ENCODE data around the gene TBCD. TPM values are rescaled to one million over a fixed set of nuclear protein-coding genes. Genes with fewer than 3 reads are reported as not detected.
"Not testable (repeated sequence)": the region's sequence is repeated elsewhere in the genome, so short reads cannot be mapped to it uniquely, and the experiment has no call there.

The TBCD gene
- total RNA-seq, 2 donors from 2014 or later, result 66.5 to 166 TPM

GRCh38 chr17:82783498-82783897, 31.6 kb downstream of the TBCD start:
- no peak for ATAC-seq
- H3K4me1 Mint-ChIP-seq (ENCODE audit: low read depth in 2 of 2), result peaks cover 16 to 18% of the 10 kb centered on the region in 2 donors

GRCh38 chr17:82785581-82785980, 33.7 kb downstream of the TBCD start:
- not testable (repeated sequence) for H3K36me3 Mint-ChIP-seq; DNase-seq (ENCODE audit: low spot score); H3K27me3 Mint-ChIP-seq; H3K9me3 Mint-ChIP-seq; H3K4me3 Mint-ChIP-seq; ATAC-seq; H3K27ac Mint-ChIP-seq
- peaks cover 18 to 19% of the 10 kb centered on the region in 2 donors for H3K4me1 Mint-ChIP-seq (ENCODE audit: low read depth in 2 of 2)

More at GRCh38 chr17:82783498-82783897, 31.6 kb downstream of the TBCD start:
- no peaks in the 10 kb centered on the region for H3K9me3 Mint-ChIP-seq
- no peak overlapping the region for H3K4me3 Mint-ChIP-seq
- no peaks in the 10 kb centered on the region for H3K36me3 Mint-ChIP-seq
- H3K27ac Mint-ChIP-seq, result peak overlapping the region; percentile 66 to 78
- H3K27me3 Mint-ChIP-seq, result no peaks in the 10 kb centered on the region
- no peak for DNase-seq (ENCODE audit: low spot score)

- Mint-ChIP-seq H3K27me3 (no peaks in the 10 kb centered on the region), H3K4me3 (no peak overlapping the region), H3K36me3 (no peaks in the 10 kb centered on the region), H3K4me1 (ENCODE audit: low read depth in 2 of 2) (peaks cover 16 to 19% of the 10 kb centered on the region in 2 donors), H3K9me3 (no peaks in the 10 kb centered on the region), H3K27ac (no peak overlapping the region)
- DNase-seq (ENCODE audit: low spot score), result no peak
- no peak for ATAC-seq
Observed at GRCh38 chr17:82786427-82786826, 34.6 kb downstream of the TBCD start.

GRCh38 chr17:82787081-82787848, 35.4 kb downstream of the TBCD start:
- ATAC-seq (no peak), DNase-seq (ENCODE audit: low spot score) (no peak)
- Mint-ChIP-seq H3K9me3 (no peaks in the 10 kb centered on the region), H3K27me3 (no peaks in the 10 kb centered on the region), H3K4me3 (no peak overlapping the region), H3K36me3 (no peaks in the 10 kb centered on the region), H3K27ac (no peak overlapping the region), H3K4me1 (ENCODE audit: low read depth in 2 of 2) (peaks cover 9 to 15% of the 10 kb centered on the region in 2 donors)

GRCh38 chr17:82788206-82789001, 36.5 kb downstream of the TBCD start:
- Mint-ChIP-seq H3K4me3 (no peak overlapping the region), H3K36me3 (no peaks in the 10 kb centered on the region), H3K4me1 (ENCODE audit: low read depth in 2 of 2) (peaks cover 0 to 10% of the 10 kb centered on the region in 2 donors), H3K9me3 (no peaks in the 10 kb centered on the region), H3K27me3 (no peaks in the 10 kb centered on the region), H3K27ac (no peak overlapping the region)
- DNase-seq (ENCODE audit: low spot score), result no peak
- no peak for ATAC-seq

- Mint-ChIP-seq H3K4me3 (no peak overlapping the region), H3K4me1 (ENCODE audit: low read depth in 2 of 2) (peaks cover 0 to 10% of the 10 kb centered on the region in 2 donors), H3K36me3 (no peaks in the 10 kb centered on the region), H3K9me3 (no peaks in the 10 kb centered on the region), H3K27ac (no peak overlapping the region), H3K27me3 (no peaks in the 10 kb centered on the region)
- ATAC-seq, result peak in 1 of 2 donors; percentile 48
- DNase-seq (ENCODE audit: low spot score), result no peak
Observed at GRCh38 chr17:82789051-82789592, 37.3 kb downstream of the TBCD start.

GRCh38 chr17:82789806-82790205, 37.9 kb downstream of the TBCD start:
- no peaks in the 10 kb centered on the region for H3K9me3 Mint-ChIP-seq
- no peaks in the 10 kb centered on the region for H3K27me3 Mint-ChIP-seq
- DNase-seq (ENCODE audit: low spot score), result no peak
- H3K27ac Mint-ChIP-seq, result no peak overlapping the region
- ATAC-seq, result no peak
- H3K4me1 Mint-ChIP-seq (ENCODE audit: low read depth in 2 of 2), result peaks cover 0 to 10% of the 10 kb centered on the region in 2 donors
- H3K4me3 Mint-ChIP-seq, result no peak overlapping the region
- no peaks in the 10 kb centered on the region for H3K36me3 Mint-ChIP-seq

- Mint-ChIP-seq H3K27ac (no peak overlapping the region), H3K9me3 (no peaks in the 10 kb centered on the region), H3K27me3 (no peaks in the 10 kb centered on the region), H3K4me1 (ENCODE audit: low read depth in 2 of 2) (peaks cover 0 to 10% of the 10 kb centered on the region in 2 donors), H3K4me3 (no peak overlapping the region), H3K36me3 (no peaks in the 10 kb centered on the region)
- DNase-seq (ENCODE audit: low spot score) (no peak), ATAC-seq (no peak)
Observed at GRCh38 chr17:82790391-82790790, 38.5 kb downstream of the TBCD start.

GRCh38 chr17:82791532-82791931, 39.7 kb downstream of the TBCD start:
- Mint-ChIP-seq H3K36me3 (no peaks in the 10 kb centered on the region), H3K27ac (no peak overlapping the region), H3K4me3 (no peak overlapping the region), H3K9me3 (no peaks in the 10 kb centered on the region), H3K27me3 (no peaks in the 10 kb centered on the region), H3K4me1 (ENCODE audit: low read depth in 2 of 2) (peaks cover 0 to 10% of the 10 kb centered on the region in 2 donors)
- DNase-seq (ENCODE audit: low spot score) (no peak), ATAC-seq (no peak)

GRCh38 chr17:82793974-82794630, 42.2 kb downstream of the TBCD start:
- no peaks in the 10 kb centered on the region for H3K27me3 Mint-ChIP-seq
- no peak overlapping the region for H3K4me3 Mint-ChIP-seq
- H3K4me1 Mint-ChIP-seq (ENCODE audit: low read depth in 2 of 2), result peaks cover 0 to 6% of the 10 kb centered on the region in 2 donors
- ATAC-seq, result no peak
- no peak for DNase-seq (ENCODE audit: low spot score)
- no peaks in the 10 kb centered on the region for H3K9me3 Mint-ChIP-seq
- H3K27ac Mint-ChIP-seq, result no peak overlapping the region
- no peaks in the 10 kb centered on the region for H3K36me3 Mint-ChIP-seq

GRCh38 chr17:82794781-82795482, 43.1 kb downstream of the TBCD start:
- H3K36me3 Mint-ChIP-seq, result no peaks in the 10 kb centered on the region
- no peak overlapping the region for H3K4me3 Mint-ChIP-seq
- H3K4me1 Mint-ChIP-seq (ENCODE audit: low read depth in 2 of 2), result peaks cover 0 to 6% of the 10 kb centered on the region in 2 donors
- ATAC-seq, result no peak
- H3K27ac Mint-ChIP-seq, result no peak overlapping the region
- H3K9me3 Mint-ChIP-seq, result no peaks in the 10 kb centered on the region
- H3K27me3 Mint-ChIP-seq, result no peaks in the 10 kb centered on the region
- DNase-seq (ENCODE audit: low spot score), result no peak

- peaks cover 0 to 6% of the 10 kb centered on the region in 2 donors for H3K4me1 Mint-ChIP-seq (ENCODE audit: low read depth in 2 of 2)
- DNase-seq (ENCODE audit: low spot score) (no peak), ATAC-seq (no peak)
- no peaks in the 10 kb centered on the region for H3K36me3 Mint-ChIP-seq
- no peak overlapping the region for H3K27ac Mint-ChIP-seq
- H3K9me3 Mint-ChIP-seq, result no peaks in the 10 kb centered on the region
- H3K27me3 Mint-ChIP-seq, result no peaks in the 10 kb centered on the region
- no peak overlapping the region for H3K4me3 Mint-ChIP-seq
Observed at GRCh38 chr17:82795615-82796014, 43.8 kb downstream of the TBCD start.

- no peak for ATAC-seq
- no peak overlapping the region for H3K27ac Mint-ChIP-seq
- H3K9me3 Mint-ChIP-seq, result peaks cover 4% of the 10 kb centered on the region
Observed at GRCh38 chr17:82797061-82797460, 45.2 kb downstream of the TBCD start.

More at GRCh38 chr17:82797061-82797460, 45.2 kb downstream of the TBCD start:
- peaks cover 6% of the 10 kb centered on the region for H3K36me3 Mint-ChIP-seq
- H3K4me1 Mint-ChIP-seq (ENCODE audit: low read depth in 2 of 2), result peaks cover 8 to 9% of the 10 kb centered on the region in 2 donors
- no peak for DNase-seq (ENCODE audit: low spot score)
- H3K4me3 Mint-ChIP-seq, result no peak overlapping the region
- H3K27me3 Mint-ChIP-seq, result no peaks in the 10 kb centered on the region

Data from natural killer cell treated with Interleukin-12 subunit alpha and Interleukin-12 subunit beta and Interleukin-15 and Interleukin-18, amount 100 ng/mL, for 72 hours (primary cell).